ENCODE measurements around the gene SCEL.

The SCEL gene

GRCh38 chr13:77558016-77558415 lies 22.5 kb downstream of the SCEL start:
- H3K4me3 ChIP-seq (ENCODE audit: low read length), result no peak overlapping the region
- no peaks in the 10 kb centered on the region for H4K20me1 ChIP-seq (ENCODE audit: insufficient read depth, low read length)
- H3K4me2 ChIP-seq (ENCODE audit: low read depth, low read length), result no peak overlapping the region
- no peaks in the 10 kb centered on the region for H3F3A ChIP-seq (ENCODE audit: insufficient read depth, low read length)
- no peaks in the 10 kb centered on the region for H3K27me3 ChIP-seq (replicated peaks; ENCODE audit: insufficient read depth, low read length)
- no peak overlapping the region for H3K9ac ChIP-seq (ENCODE audit: low read length)
- H3K79me2 ChIP-seq (ENCODE audit: low read length), result no peaks in the 10 kb centered on the region
- H3K9me2 ChIP-seq (replicated peaks; ENCODE audit: insufficient read depth, low read length), result no peaks in the 10 kb centered on the region
- DNase-seq, result no peak
- no peaks in the 10 kb centered on the region for H3K4me1 ChIP-seq (ENCODE audit: low read length)
- H2AFZ ChIP-seq (ENCODE audit: low read length), result no peak overlapping the region
- TF ChIP-seq CTCF (IDR thresholded peaks at IDR 0.05; ENCODE audit: low read length), result no peak
- no peak for TF ChIP-seq EZH2 (optimal IDR thresholded peaks at IDR 0.05; ENCODE audit: low read depth, low read length)
- TF ChIP-seq EZH2phosphoT487 (IDR thresholded peaks at IDR 0.05; ENCODE audit: low read length), result no peak
- H3K27ac ChIP-seq (ENCODE audit: low read length), result no peak overlapping the region
- no peaks in the 10 kb centered on the region for H3K36me3 ChIP-seq (replicated peaks; ENCODE audit: insufficient read depth, low read length)
- no peaks in the 10 kb centered on the region for H3K9me3 ChIP-seq (replicated peaks; ENCODE audit: insufficient read depth, low read length)

GRCh38 chr13:77563111-77563510 lies 27.6 kb downstream of the SCEL start:
- H3K27me3 ChIP-seq (replicated peaks; ENCODE audit: insufficient read depth, low read length), result no peaks in the 10 kb centered on the region
- H3K36me3 ChIP-seq (replicated peaks; ENCODE audit: insufficient read depth, low read length), result no peaks in the 10 kb centered on the region
- no peak overlapping the region for H3K9ac ChIP-seq (ENCODE audit: low read length)
- no peak overlapping the region for H3K4me3 ChIP-seq (ENCODE audit: low read length)
- no peak overlapping the region for H3K27ac ChIP-seq (ENCODE audit: low read length)
- H3K9me2 ChIP-seq (replicated peaks; ENCODE audit: insufficient read depth, low read length), result no peaks in the 10 kb centered on the region
- H2AFZ ChIP-seq (ENCODE audit: low read length), result no peak overlapping the region
- no peaks in the 10 kb centered on the region for H3K4me1 ChIP-seq (ENCODE audit: low read length)
- no peaks in the 10 kb centered on the region for H4K20me1 ChIP-seq (ENCODE audit: insufficient read depth, low read length)
- no peaks in the 10 kb centered on the region for H3K79me2 ChIP-seq (ENCODE audit: low read length)
- no peak for DNase-seq
- no peaks in the 10 kb centered on the region for H3F3A ChIP-seq (ENCODE audit: insufficient read depth, low read length)
- TF ChIP-seq EZH2phosphoT487 (IDR thresholded peaks at IDR 0.05; ENCODE audit: low read length) (no peak), CTCF (IDR thresholded peaks at IDR 0.05; ENCODE audit: low read length) (no peak), EZH2 (optimal IDR thresholded peaks at IDR 0.05; ENCODE audit: low read depth, low read length) (no peak)
- H3K9me3 ChIP-seq (replicated peaks; ENCODE audit: insufficient read depth, low read length), result no peaks in the 10 kb centered on the region
- no peak overlapping the region for H3K4me2 ChIP-seq (ENCODE audit: low read depth, low read length)

GRCh38 chr13:77565635-77566034 lies 30.1 kb downstream of the SCEL start:
- peak; percentile 62 for DNase-seq
- Histone ChIP-seq H3K36me3 (replicated peaks; ENCODE audit: insufficient read depth, low read length) (no peaks in the 10 kb centered on the region), H3K9ac (ENCODE audit: low read length) (no peak overlapping the region), H3K9me3 (replicated peaks; ENCODE audit: insufficient read depth, low read length) (no peaks in the 10 kb centered on the region), H3K79me2 (ENCODE audit: low read length) (no peaks in the 10 kb centered on the region), H3K4me2 (ENCODE audit: low read depth, low read length) (no peak overlapping the region), H3K4me1 (ENCODE audit: low read length) (no peaks in the 10 kb centered on the region), H3K27ac (ENCODE audit: low read length) (no peak overlapping the region), H4K20me1 (ENCODE audit: insufficient read depth, low read length) (no peaks in the 10 kb centered on the region), H2AFZ (ENCODE audit: low read length) (no peak overlapping the region), H3F3A (ENCODE audit: insufficient read depth, low read length) (no peaks in the 10 kb centered on the region), H3K4me3 (ENCODE audit: low read length) (no peak overlapping the region), H3K9me2 (replicated peaks; ENCODE audit: insufficient read depth, low read length) (no peaks in the 10 kb centered on the region), H3K27me3 (replicated peaks; ENCODE audit: insufficient read depth, low read length) (no peaks in the 10 kb centered on the region)
- no peak for TF ChIP-seq EZH2 (optimal IDR thresholded peaks at IDR 0.05; ENCODE audit: low read depth, low read length)
- TF ChIP-seq CTCF (IDR thresholded peaks at IDR 0.05; ENCODE audit: low read length), result peak; percentile 58

Data from MM.1S (cell line).